Hindlimb muscle (tissue), 1 donor: ENCODE measurements around the gene PTMS. TPM values are rescaled to one million over a fixed set of nuclear protein-coding genes. Genes with fewer than 3 reads are reported as not detected.

Experiments
- DNase-seq: peaks from one replicate; pipeline ENCODE4 v3.0.0-alpha.2; 2013
- polyA plus RNA-seq: library from polyadenylated mRNA; unstranded; fragments of 120-200 nt; gene quantifications from one replicate; pipeline ENCODE4 v1.2.1, GENCODE V29; 2013; ENCODE audit not compliant: insufficient read length

PTMS gene
- polyA plus RNA-seq, 1 donor = 373 TPM

DNA sequence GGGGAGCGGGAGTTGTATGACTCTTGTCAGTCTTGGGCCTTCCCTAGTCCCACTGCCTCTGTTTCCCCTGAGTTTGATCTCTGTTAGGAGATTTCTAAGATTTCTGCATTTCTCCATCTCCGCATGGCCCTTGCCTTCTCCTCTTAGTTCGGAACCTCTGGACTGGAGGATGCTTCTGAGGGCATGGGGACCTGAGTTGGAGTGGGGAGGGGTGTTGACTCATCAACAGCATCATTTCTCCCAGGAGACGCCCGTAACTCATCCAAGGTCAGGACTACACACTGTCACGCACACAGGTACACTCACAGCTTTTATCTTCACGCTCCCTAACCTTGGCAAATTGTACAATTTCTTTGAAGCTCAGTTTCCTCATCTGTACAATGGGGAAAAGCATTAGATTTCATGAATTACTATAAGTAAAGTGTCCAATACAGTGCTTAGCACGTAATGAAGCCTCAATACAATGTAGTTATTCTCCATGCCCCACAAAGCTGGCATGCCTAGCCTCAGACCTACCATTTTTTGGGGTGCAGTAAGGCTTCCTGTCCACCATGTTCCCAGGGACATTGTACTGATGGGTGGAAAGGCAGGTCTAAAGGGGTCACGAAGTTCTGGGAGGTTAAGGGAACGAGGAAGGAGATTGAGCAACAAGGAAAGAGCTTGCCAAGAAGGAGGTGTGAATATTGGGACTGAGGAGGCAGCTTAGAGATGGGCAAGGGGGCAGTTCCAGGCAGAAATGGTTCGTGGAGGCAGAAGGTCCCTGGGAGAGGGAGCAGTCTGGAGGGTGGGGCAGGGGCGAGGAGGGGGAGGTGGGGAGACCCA lies 5.6 kb downstream of the PTMS start:
- no peak for DNase-seq

DNA sequence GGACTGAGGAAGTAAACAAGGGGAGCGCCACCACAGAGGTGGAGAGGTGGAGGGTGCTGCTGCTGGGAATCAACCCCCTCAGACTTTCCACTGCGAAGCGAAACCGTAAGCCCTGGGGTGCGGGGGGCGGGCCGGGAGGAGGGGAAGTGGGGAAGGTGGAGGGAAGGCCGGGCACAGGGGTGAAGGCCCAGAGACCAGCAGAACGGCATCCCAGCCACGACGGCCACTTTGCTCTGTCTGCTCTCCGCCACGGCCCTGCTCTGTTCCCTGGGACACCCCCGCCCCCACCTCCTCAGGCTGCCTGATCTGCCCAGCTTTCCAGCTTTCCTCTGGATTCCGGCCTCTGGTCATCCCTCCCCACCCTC lies 6.2 kb downstream of the PTMS start, which contains the start of gene LAG3:
Gene LAG3 (plus strand): TSS at position 190 of the 365 bp plus-strand sequence. CDS start 333 bp downstream, outside the sequence.
- DNase-seq = no peak

DNA sequence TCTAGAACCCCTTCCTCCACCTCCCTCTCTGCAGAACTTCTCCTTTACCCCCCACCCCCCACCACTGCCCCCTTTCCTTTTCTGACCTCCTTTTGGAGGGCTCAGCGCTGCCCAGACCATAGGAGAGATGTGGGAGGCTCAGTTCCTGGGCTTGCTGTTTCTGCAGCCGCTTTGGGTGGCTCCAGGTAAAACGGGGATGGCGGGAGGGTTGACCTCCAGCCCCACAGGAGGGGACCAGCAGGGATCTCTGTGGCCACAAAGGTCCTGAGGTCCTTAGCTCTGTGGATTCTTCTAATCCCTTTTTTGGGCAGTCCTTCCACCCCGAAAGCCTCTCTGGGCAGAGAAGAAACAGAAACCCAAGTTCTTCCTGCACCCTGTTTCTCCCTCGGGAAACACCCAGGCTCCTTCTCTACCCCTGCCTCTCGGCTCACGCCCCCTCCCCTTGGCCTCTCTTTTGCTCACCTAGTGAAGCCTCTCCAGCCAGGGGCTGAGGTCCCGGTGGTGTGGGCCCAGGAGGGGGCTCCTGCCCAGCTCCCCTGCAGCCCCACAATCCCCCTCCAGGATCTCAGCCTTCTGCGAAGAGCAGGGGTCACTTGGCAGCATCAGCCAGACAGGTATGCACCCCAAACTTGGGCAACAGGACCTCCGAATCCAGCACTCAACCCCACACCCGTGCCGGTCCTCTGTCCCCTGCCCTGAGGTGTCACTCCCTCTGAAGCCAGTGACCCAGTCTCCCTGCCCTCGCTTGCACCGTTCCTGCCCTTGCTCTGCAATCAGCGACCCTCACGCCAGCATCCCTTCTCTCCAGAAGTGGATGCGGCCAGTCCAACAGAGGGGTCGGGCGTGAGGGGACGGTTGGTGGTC lies 6.8 kb downstream of the PTMS start:
- no peak for DNase-seq

DNA sequence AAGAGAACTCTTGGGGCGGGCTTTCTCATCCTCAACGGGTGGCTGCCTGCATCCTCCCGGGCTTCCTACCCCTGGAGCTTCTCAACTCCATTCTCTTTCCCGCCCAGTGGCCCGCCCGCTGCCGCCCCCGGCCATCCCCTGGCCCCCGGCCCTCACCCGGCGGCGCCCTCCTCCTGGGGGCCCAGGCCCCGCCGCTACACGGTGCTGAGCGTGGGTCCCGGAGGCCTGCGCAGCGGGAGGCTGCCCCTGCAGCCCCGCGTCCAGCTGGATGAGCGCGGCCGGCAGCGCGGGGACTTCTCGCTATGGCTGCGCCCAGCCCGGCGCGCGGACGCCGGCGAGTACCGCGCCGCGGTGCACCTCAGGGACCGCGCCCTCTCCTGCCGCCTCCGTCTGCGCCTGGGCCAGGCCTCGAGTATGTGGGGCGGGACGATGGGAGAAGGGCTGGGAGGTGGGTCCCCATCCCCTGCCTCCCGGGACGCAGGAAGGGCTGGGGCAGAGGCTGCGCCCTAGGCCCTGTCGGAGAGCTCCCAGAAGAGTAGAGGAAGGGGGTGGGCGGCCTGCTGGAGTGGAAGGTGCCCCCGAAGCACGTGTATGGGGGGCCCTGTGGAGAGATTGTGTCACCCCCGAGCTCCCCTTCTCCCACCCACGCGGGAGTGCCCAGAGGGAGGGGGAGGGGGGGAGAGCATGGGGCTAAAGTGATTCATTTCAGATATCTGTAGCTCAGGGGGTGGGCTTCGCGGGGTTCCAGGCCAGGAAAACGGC lies 7.6 kb downstream of the PTMS start:
- DNase-seq = no peak

DNA sequence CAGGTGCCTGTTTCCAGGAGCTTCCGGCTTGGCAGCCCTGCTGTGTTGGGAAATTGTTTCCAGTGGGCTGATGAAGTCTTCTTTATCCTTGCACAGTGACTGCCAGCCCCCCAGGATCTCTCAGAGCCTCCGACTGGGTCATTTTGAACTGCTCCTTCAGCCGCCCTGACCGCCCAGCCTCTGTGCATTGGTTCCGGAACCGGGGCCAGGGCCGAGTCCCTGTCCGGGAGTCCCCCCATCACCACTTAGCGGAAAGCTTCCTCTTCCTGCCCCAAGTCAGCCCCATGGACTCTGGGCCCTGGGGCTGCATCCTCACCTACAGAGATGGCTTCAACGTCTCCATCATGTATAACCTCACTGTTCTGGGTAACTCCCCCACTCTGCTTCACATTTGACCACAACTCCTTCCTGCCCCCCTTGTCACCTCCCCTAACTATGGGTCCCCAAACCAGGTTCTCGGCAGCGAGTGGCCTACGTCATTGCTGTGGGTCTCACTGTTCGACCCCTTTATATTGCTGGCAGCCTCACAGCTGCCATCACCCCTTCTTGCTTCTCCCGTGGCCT lies 8.4 kb downstream of the PTMS start:
- DNase-seq = no peak

DNA sequence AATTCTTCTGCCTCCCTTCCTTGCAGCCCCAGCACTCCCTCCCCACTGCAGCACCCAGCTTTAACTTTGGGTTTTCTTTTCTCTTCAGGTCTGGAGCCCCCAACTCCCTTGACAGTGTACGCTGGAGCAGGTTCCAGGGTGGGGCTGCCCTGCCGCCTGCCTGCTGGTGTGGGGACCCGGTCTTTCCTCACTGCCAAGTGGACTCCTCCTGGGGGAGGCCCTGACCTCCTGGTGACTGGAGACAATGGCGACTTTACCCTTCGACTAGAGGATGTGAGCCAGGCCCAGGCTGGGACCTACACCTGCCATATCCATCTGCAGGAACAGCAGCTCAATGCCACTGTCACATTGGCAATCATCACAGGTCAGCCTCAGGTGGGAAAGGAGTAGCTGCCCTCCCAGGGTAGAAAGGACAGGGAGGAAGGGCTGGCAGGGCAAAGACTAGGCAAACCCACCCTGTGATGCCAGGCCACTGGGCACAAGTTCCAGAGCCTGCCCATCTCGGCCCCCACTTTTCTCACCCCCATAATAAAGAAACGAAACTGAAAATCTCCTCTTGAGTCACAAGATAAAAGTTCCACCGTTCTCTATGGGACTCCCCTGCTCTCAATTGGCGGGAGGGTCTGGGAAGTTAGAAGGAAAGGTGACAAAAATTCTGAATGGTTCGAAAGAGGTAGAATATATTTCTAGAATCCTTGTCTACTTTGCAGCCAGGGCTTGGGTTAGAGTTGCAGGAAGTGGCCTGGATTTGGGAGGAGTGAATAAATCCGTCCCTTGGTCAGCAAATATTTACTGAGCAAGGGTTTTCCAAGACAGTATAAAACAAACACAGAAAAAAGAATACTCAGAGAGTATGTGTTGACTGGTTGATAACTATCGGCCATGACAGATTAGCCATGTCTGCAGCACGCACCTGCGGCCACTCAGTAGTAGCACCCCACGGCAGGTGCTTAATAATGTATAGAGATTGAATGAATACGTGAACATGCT lies 9.3 kb downstream of the PTMS start:
- no peak for DNase-seq

DNA sequence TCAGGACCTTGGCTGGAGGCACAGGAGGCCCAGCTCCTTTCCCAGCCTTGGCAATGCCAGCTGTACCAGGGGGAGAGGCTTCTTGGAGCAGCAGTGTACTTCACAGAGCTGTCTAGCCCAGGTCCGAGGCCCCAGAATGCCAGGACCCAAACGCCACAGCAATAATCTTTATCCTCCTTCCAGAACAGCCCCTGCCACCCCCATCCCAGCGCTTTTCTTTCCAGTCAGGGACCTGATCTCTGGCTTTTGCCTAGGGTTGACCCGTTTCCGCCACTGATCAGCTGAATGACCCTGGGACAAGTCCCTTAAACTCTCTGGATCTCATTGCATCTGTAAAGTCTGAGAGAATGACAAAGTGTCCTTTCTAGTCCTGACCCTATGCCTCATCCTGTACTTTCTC lies 11.2 kb downstream of the PTMS start:
- no peak for DNase-seq

DNA sequence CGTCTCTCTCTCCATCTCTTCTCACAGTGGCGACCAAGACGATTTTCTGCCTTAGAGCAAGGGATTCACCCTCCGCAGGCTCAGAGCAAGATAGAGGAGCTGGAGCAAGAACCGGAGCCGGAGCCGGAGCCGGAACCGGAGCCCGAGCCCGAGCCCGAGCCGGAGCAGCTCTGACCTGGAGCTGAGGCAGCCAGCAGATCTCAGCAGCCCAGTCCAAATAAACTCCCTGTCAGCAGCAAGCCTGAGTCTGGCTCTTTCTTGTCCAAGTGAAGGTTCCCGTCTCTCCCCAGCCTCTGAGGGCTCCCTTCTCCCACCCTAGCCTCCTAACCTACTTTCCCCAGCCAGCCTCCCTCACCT lies 12.0 kb downstream of the PTMS start:
- DNase-seq = peak; percentile 49

DNA sequence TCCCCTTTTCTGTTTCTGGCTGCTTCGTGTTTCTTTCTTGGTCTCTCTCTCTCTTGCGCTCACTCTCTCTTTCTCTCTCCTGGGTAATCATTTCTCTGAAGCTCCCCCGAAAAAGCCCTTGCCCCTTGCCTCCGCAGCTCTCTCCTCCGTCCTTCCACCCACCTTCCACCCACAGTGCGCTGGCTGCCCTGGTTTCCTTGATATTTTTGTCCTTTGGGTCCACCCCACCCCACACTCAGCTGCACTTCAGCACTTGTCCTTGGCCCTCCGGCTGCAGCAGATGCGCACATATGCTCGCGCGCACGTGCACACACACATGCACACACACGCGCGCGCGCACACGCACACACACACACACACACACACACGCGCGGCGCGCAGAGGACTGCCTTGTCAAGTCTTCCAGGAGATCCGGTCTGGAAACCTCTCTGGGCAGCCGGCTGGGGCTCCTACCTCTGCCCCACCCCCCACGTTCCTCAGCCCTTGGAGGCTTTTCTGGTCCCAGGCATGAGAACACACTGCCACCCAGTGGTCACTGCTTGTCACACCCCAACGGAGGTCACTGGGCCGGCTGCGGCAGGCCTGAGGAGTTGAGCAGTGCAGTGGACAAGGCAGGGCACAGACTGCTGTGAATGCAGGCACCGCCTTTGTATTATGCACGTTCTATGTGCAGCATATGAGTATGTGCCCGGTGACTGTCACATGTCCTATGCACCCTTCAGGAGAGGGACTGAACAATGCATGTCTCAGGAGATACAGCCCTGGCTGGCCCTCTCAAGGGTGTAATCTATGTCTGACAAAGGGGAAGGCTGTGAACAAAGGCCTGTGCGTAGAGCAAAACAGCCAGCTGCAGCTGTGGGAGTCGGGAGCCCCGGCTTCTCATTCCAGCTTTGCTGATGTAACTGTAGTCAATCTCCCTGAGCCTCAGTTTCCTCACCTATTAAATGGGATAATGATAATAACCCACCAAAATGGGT lies 12.7 kb downstream of the PTMS start:
- peak; percentile 96 for DNase-seq

DNA sequence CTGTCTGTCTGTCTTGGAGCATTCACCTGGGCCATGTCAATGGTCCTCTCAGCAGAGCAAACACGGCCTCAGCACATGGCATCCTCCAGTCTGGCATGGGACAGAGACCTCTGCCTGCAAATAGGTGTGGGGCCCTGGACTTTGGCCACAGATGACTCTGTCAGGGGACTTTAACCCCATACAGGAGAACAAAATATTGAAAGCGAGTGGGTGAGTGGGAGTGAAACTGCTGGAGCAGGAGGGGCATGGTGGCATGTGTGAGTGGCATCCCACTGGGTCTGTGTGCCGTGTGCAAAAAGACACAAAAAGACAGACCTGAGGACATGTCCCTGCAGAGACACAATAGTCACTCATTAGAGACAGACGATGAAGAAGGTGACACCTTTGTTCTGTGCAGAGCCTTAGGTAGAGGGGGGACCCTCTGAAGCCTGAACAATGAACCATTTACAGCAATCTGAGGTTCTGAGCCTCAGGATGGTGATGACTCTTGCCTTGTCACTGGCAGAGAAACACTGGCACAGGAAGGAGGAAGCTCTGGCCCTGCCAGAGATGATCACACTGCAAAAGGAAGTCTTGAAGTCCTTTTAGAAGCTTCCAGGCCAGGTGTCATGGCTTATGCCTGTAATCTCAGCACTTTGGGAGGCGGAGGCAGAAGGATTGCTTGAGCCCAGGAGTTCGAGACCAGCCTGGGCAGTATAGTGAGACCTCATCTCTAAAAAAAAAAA lies 13.7 kb downstream of the PTMS start:
- DNase-seq = no peak

DNA sequence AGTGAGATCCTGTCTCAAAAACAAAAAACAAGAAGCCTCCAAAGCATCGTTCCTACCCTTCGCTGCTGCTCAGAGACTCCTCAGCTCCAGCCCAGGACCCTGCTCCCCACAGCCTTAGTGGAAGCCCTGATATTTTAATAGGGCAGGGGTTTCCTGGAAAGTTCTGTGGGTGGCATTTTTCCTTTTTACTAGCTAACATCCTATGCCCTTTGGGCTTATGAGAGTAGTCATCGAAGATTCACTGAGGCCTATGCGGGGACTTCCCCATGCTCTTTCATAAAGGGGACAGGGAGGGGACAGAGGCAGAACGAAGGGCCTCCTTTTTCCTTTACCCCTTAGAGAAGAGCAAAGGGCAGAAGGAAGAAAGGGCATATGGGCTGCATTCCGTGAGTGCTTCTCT lies 14.4 kb downstream of the PTMS start:
- DNase-seq = no peak

DNA sequence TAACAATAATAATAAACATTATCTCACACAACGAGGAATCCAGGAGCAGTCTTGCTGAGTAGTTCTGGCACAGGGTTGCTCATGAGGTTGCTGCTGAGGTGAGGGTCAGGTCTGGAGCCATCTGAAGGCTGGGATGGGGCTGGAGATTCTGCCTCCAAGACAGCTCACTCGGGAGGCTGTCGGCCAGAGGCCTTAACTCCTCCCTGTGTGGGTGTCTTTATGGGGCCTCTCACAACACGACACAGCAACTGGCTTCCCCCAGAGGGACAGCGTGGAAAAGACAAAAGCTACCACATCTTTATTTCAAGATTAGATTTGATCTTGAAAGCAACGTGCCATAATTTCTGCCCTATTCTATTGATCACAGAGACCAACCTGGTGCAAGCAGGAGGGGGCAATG lies 16.0 kb downstream of the PTMS start:
- DNase-seq = no peak

DNA sequence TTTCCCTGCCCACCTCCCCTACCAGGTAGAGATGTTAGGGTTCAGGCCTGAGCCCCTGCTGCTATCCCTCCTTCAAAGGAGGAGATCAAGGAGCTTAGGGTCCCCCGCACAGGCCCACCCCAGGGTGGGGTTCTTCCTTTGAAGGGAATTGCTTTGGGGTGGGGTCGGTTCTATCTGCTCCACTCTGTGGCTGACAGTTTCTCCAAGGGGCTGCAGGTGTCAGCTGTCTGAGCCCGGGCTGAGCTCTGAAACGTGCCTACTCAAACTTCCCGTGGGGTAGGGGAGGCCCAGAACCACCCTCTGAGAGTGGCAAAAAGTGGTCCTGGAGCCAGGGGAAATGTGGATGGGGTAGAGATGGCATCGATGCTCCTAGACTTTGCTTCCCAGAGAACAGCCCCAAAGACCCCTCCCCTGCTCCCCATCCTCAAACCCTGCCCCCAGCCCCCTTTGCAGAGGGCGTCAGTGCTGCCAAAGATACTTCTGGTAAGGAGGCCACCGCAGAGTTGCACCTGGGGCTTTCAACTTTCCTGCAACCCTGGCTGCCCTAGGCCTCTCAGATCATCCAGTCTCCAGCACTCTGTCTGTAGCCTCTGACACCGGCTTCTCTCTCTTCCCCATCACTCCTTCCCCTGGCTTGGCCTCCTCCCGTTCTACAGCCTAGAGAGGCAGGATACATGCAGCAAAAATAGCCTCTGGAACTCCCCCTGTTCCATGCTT lies 16.8 kb downstream of the PTMS start:
- no peak for DNase-seq

DNA sequence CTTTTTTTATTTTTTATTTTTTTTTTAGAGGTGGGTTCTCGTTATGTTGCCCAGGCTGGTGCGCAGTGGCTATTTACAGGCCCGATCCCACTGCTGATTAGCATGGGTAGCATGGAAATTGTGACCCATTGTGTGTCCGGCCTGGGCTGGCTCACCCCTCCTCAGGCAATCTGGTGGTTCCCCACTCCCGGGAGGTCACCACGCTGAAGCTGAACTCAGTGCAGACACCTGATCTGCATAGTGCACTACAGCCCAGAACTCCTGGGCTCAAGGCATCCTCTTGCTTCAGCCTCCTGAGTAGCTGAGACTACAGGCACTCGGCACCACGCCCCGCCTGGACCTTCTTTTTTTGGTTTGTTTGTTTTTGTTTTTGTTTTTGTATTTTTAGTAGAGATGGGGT lies 17.7 kb downstream of the PTMS start:
- no peak for DNase-seq

DNA sequence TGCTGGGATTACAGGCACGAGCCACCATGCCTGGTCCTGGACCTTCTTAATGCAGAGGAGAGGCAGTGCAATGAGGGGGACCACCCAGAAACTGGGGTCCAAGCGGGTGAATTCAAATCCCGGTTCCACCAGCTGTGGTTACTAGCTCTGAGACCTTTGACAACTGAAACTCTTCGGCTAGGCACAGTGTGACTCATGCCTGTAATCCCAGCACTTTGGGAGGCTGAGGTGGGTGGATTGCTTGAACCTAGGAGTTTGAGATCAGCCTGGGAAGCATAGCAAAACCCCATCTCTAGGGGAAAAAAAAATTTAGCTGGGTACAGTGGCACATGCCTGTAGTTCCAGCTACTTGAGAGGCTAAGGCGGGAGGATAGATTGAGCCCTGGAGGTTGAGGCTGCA lies 18.1 kb downstream of the PTMS start:
- DNase-seq = no peak

DNA sequence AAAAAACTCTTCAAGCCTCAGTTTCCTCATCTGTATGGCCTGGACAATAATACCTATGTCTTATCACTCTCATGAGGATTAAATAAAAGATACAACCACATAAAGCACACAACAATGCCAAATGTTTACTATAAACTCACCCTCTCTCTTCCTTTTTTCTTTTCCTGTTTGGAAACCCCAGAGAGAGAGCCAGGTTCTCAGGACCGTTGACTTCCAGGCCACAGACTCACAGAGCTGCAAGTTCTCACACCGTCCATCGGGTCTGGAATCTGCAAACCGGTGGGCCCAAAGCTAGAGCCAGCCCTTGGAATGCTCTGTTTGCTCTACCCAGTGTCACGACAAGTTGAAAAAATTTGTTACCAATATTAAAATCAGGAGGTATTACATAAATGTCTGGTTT lies 18.6 kb downstream of the PTMS start:
- no peak for DNase-seq

DNA sequence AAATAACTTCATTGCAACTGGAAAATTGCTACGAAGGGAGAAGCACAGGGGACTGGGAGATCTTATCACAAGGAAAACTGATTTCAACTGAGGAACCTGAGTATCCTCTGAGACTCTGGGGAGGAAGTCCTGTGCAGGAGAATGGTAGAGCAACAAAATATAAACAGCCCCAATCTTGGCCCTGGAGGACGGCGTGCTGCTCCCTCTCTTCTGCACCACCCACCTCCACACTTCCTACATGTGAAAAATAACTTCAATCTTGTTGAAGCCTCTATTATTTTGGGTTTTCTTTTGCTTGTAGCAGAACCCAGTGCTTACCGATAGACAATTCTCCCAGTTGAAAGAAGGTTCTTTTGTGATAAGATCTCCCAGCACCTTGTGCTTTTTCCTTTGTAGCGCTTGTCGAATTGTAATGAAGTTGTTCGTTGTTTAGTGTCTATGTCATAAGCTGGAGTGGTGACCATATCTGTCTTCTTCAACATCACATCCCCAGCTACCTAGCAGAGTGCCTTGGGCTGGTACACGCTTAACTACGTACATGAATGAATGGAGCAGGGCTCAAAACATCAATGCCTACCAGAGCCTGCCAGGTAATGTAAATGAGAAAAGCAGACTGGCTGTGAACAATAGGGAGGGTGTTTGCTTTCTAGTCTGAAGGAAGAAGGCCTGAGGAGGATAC lies 20.4 kb downstream of the PTMS start:
- no peak for DNase-seq

DNA sequence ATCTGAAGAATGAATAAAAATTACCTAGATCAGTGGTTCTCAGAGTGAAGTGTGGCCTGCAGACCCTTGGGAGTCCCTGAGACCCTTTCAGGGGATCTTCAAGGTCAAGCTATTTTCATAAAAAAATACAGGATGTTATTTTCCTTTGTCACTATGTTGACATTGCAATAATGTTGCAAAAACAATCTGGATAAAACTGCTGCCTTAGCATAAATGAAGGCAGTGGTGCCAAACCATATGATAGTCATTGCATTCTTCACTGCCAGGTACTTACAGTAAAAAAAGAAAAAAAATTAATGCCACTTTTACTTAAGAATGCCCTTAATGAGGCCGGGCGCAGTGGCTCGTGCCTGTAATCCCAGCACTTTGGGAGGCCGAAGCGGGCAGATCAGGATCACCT lies 21.1 kb downstream of the PTMS start:
- DNase-seq = no peak
